Activated CD4-positive, alpha-beta memory T cell treated with anti-CD3 and anti-CD28 coated beads for 36 hours (primary cell): ENCODE data around the gene SERINC3. TPM values are rescaled to one million over a fixed set of nuclear protein-coding genes. Genes with fewer than 3 reads are reported as not detected.

Experiments
- CTCF ChIA-PET: fragments of 350-600 bp; sonication (Branson Sonifier 250); formaldehyde crosslinking; loops from one replicate; lab custom pipeline; 2021; ENCODE audit warnings: antibody characterized with exemption, inconsistent platforms; lab: Charles Lee
- POLR2A ChIA-PET: fragments of 350-600 bp; sonication (Branson Sonifier 250); formaldehyde crosslinking; loops from one replicate; lab custom pipeline; 2021; ENCODE audit warnings: antibody characterized with exemption; lab: Charles Lee
- DNase-seq: peaks from one replicate; pipeline ENCODE4 v3.0.0-alpha.2; 2020
- H3K27ac Mint-ChIP-seq: one replicate; pipeline ENCODE4 v1.8.0; 2021; ENCODE audit warnings: mixed read lengths
- H3K27me3 Mint-ChIP-seq: one replicate; pipeline ENCODE4 v1.8.0; 2021; ENCODE audit warnings: mixed read lengths
- H3K36me3 Mint-ChIP-seq: one replicate; pipeline ENCODE4 v1.8.0; 2021; ENCODE audit warnings: mixed read lengths
- H3K4me1 Mint-ChIP-seq: one replicate; pipeline ENCODE4 v1.8.0; 2021; ENCODE audit warnings: low read depth, mixed read lengths
- H3K4me3 Mint-ChIP-seq: one replicate; pipeline ENCODE4 v1.8.0; 2021; ENCODE audit warnings: mild to moderate bottlenecking, mixed read lengths
- H3K9me3 Mint-ChIP-seq: one replicate; pipeline ENCODE4 v1.8.0; 2021; ENCODE audit warnings: mixed read lengths
- intact Hi-C: fragments of 100-400 bp; cut with micrococcal nuclease; formaldehyde crosslinking; loops from one replicate; pipeline ENCODE4 v1.15.1; 2023
- total RNA-seq, 2 experiments: library from RNA; stranded (reverse); gene quantifications; one replicate each; pipeline ENCODE4 v1.2.3, GENCODE V29; 2021

SERINC3 gene
- total RNA-seq, 2 experiments from 2014 or later, result 57.3 to 58.6 TPM

GRCh38 chr20:44532259-44532980 is 10.6 kb upstream of the SERINC3 start:
- Mint-ChIP-seq H3K4me3 (no peak overlapping the region), H3K9me3 (no peaks in the 10 kb centered on the region), H3K4me1 (peaks cover 3% of the 10 kb centered on the region), H3K36me3 (peaks cover 2% of the 10 kb centered on the region), H3K27ac (no peak overlapping the region), H3K27me3 (peaks cover 2% of the 10 kb centered on the region)
- no peak for DNase-seq
- POLR2A ChIA-PET, result no interaction called here
- intact Hi-C loops, result no loop called here
- CTCF ChIA-PET, result no interaction called here

GRCh38 chr20:44528309-44528708 is 6.4 kb upstream of the SERINC3 start:
- Mint-ChIP-seq H3K4me1 (peaks cover 5% of the 10 kb centered on the region), H3K4me3 (no peak overlapping the region), H3K36me3 (peaks cover 2% of the 10 kb centered on the region), H3K27ac (no peak overlapping the region), H3K27me3 (peaks cover 2% of the 10 kb centered on the region), H3K9me3 (no peaks in the 10 kb centered on the region)
- ChIA-PET POLR2A (no interaction called here), CTCF (no interaction called here)
- no peak for DNase-seq
- intact Hi-C loops, result loop anchor here (10.0 kb wide), 1 partner anchor 314 kb away; the partner anchor contains the start of gene OSER1

- Mint-ChIP-seq H3K36me3 (peaks cover 2% of the 10 kb centered on the region), H3K27me3 (peaks cover 2% of the 10 kb centered on the region), H3K4me3 (no peak overlapping the region), H3K27ac (no peak overlapping the region), H3K4me1 (peaks cover 10% of the 10 kb centered on the region), H3K9me3 (no peaks in the 10 kb centered on the region)
- no peak for DNase-seq
- CTCF ChIA-PET, result no interaction called here
- intact Hi-C loops, result loop anchor here (10.0 kb wide), 1 partner anchor 313 kb away; the partner anchor contains the start of gene OSER1
- POLR2A ChIA-PET, result no interaction called here
Observed at GRCh38 chr20:44527716-44528199, 5.9 kb upstream of the SERINC3 start.

- H3K27ac Mint-ChIP-seq, result no peak overlapping the region
- intact Hi-C loops, result loop anchor here (10.0 kb wide), 1 partner anchor 311 kb away; the partner anchor contains the start of gene OSER1
- H3K36me3 Mint-ChIP-seq, result no peaks in the 10 kb centered on the region
Observed at GRCh38 chr20:44526129-44526528, 4.3 kb upstream of the SERINC3 start.

GRCh38 chr20:44523746-44524145 is 1.9 kb upstream of the SERINC3 start:
- no peaks in the 10 kb centered on the region for H3K36me3 Mint-ChIP-seq
- ChIA-PET CTCF (interaction anchor here (1.3 kb wide), 1 partner anchor 306 kb away, joined by 5 read pairs; no protein-coding TSS in a partner anchor), POLR2A (no interaction called here)
- intact Hi-C loops, result loop anchor here (2.0 to 10.0 kb wide), 5 partner anchors 29 to 1066 kb away; partner anchors contain the start of genes OSER1, SRSF6 and STK4
- no peaks in the 10 kb centered on the region for H3K9me3 Mint-ChIP-seq
- no peak overlapping the region for H3K27ac Mint-ChIP-seq
- H3K27me3 Mint-ChIP-seq, result no peaks in the 10 kb centered on the region
- peaks cover 36% of the 10 kb centered on the region for H3K4me1 Mint-ChIP-seq
- no peak for DNase-seq
- H3K4me3 Mint-ChIP-seq, result no peak overlapping the region

More at GRCh38 chr20:44526129-44526528, 4.3 kb upstream of the SERINC3 start:
- Mint-ChIP-seq H3K4me3 (no peak overlapping the region), H3K27me3 (no peaks in the 10 kb centered on the region), H3K9me3 (no peaks in the 10 kb centered on the region), H3K4me1 (peaks cover 16% of the 10 kb centered on the region)
- CTCF ChIA-PET, result no interaction called here
- no peak for DNase-seq
- POLR2A ChIA-PET, result no interaction called here

- H3K27ac Mint-ChIP-seq, result peak overlapping the region; percentile 88
- peak overlapping the region; percentile 83 for H3K4me3 Mint-ChIP-seq
- no peak for DNase-seq
- CTCF ChIA-PET, result interaction anchor here (1.3 to 2.2 kb wide), 3 partner anchors 48 to 305 kb away, joined by 5 to 10 read pairs (median 5); partner anchors contain the start of gene TTPAL
- H3K27me3 Mint-ChIP-seq, result no peaks in the 10 kb centered on the region
- H3K9me3 Mint-ChIP-seq, result no peaks in the 10 kb centered on the region
- no peaks in the 10 kb centered on the region for H3K36me3 Mint-ChIP-seq
- peaks cover 42% of the 10 kb centered on the region for H3K4me1 Mint-ChIP-seq
- POLR2A ChIA-PET, result no interaction called here
- intact Hi-C loops, result loop anchor here (1.0 to 10.0 kb wide), 7 partner anchors 7 to 1066 kb away; partner anchors contain the start of genes OSER1, SRSF6 and STK4
Observed at GRCh38 chr20:44522841-44523240, 971 bp upstream of the SERINC3 start.

- Mint-ChIP-seq H3K4me3 (peak overlapping the region; percentile 83), H3K27ac (peak overlapping the region; percentile 88), H3K9me3 (no peaks in the 10 kb centered on the region), H3K27me3 (no peaks in the 10 kb centered on the region), H3K36me3 (no peaks in the 10 kb centered on the region), H3K4me1 (peaks cover 56% of the 10 kb centered on the region)
- CTCF ChIA-PET, result interaction anchor here (1.0 to 1.6 kb wide), 6 partner anchors 10 to 210 kb away, joined by 3 to 7 read pairs (median 3); partner anchors contain the start of genes FITM2 and TTPAL
- POLR2A ChIA-PET, result interaction anchor here (0.8 to 1.3 kb wide), 6 partner anchors 11 to 46 kb away, joined by 3 to 4 read pairs (median 3); partner anchors contain the start of gene TTPAL
- intact Hi-C loops, result loop anchor here (1.0 to 10.0 kb wide), 4 partner anchors 89 to 1064 kb away; partner anchors contain the start of genes OSER1, SRSF6 and STK4
- peak; percentile 39 for DNase-seq
Observed at GRCh38 chr20:44520881-44521280, 989 bp downstream of the SERINC3 start.

- DNase-seq, result no peak
- Mint-ChIP-seq H3K27ac (no peak overlapping the region), H3K27me3 (no peaks in the 10 kb centered on the region), H3K9me3 (no peaks in the 10 kb centered on the region), H3K4me3 (no peak overlapping the region), H3K4me1 (peaks cover 64% of the 10 kb centered on the region), H3K36me3 (peaks cover 6% of the 10 kb centered on the region)
- ChIA-PET CTCF (interaction anchor here (0.7 to 1.4 kb wide), 2 partner anchors 301 to 428 kb away, joined by 3 to 4 read pairs; no protein-coding TSS in a partner anchor), POLR2A (no interaction called here)
- intact Hi-C loops, result no loop called here
Observed at GRCh38 chr20:44518248-44518647, 3.6 kb downstream of the SERINC3 start.

- intact Hi-C loops, result no loop called here
- no peak for DNase-seq
- ChIA-PET POLR2A (no interaction called here), CTCF (interaction anchor here (1.4 kb wide), 1 partner anchor 300 kb away, joined by 3 read pairs; no protein-coding TSS in a partner anchor)
- Mint-ChIP-seq H3K9me3 (no peaks in the 10 kb centered on the region), H3K36me3 (peaks cover 10% of the 10 kb centered on the region), H3K4me1 (peaks cover 56% of the 10 kb centered on the region), H3K27ac (no peak overlapping the region), H3K27me3 (no peaks in the 10 kb centered on the region), H3K4me3 (no peak overlapping the region)
Observed at GRCh38 chr20:44517454-44517853, 4.4 kb downstream of the SERINC3 start.

- intact Hi-C loops, result no loop called here
- Mint-ChIP-seq H3K4me1 (peaks cover 50% of the 10 kb centered on the region), H3K27me3 (no peaks in the 10 kb centered on the region), H3K9me3 (no peaks in the 10 kb centered on the region), H3K4me3 (no peak overlapping the region), H3K36me3 (peaks cover 14% of the 10 kb centered on the region), H3K27ac (no peak overlapping the region)
- DNase-seq, result no peak
- ChIA-PET CTCF (no interaction called here), POLR2A (no interaction called here)
Observed at GRCh38 chr20:44516491-44516890, 5.4 kb downstream of the SERINC3 start.

- Mint-ChIP-seq H3K4me3 (no peak overlapping the region), H3K4me1 (peaks cover 38% of the 10 kb centered on the region), H3K36me3 (peaks cover 23% of the 10 kb centered on the region), H3K27me3 (no peaks in the 10 kb centered on the region), H3K9me3 (no peaks in the 10 kb centered on the region), H3K27ac (no peak overlapping the region)
- no peak for DNase-seq
- ChIA-PET CTCF (no interaction called here), POLR2A (no interaction called here)
- intact Hi-C loops, result no loop called here
Observed at GRCh38 chr20:44513871-44514270, 8.0 kb downstream of the SERINC3 start.

- POLR2A ChIA-PET, result interaction anchor here (0.8 to 0.9 kb wide), 2 partner anchors 11 to 12 kb away, joined by 3 to 4 read pairs; partner anchors contain the start of gene SERINC3
Observed at GRCh38 chr20:44509762-44510161, 12.1 kb downstream of the SERINC3 start.

More at GRCh38 chr20:44509762-44510161, 12.1 kb downstream of the SERINC3 start:
- Mint-ChIP-seq H3K4me1 (peaks cover 15% of the 10 kb centered on the region), H3K36me3 (peaks cover 34% of the 10 kb centered on the region), H3K4me3 (no peak overlapping the region), H3K27ac (peak overlapping the region; percentile 3), H3K27me3 (no peaks in the 10 kb centered on the region), H3K9me3 (no peaks in the 10 kb centered on the region)
- DNase-seq, result no peak
- intact Hi-C loops, result no loop called here
- CTCF ChIA-PET, result interaction anchor here (1.3 to 1.8 kb wide), 2 partner anchors 12 to 101 kb away, joined by 3 to 4 read pairs; partner anchors contain the start of gene SERINC3
